Heart right ventricle (tissue), 16 donors: Measurements from ENCODE around the gene TXK. TPM values are rescaled to one million over a fixed set of nuclear protein-coding genes. Genes with fewer than 3 reads are reported as not detected.
"Not testable (repeated sequence)": the region's sequence is repeated elsewhere in the genome, so short reads cannot be mapped to it uniquely, and the experiment has no call there.

Experiments
- ATAC-seq, 8 donors: fragments of 200-7000 bp; cut with Tn5 transposase; one replicate each; pipeline ENCODE4 v1.9.1; 2020; ENCODE audit warnings: mild to moderate bottlenecking in 8 of 8, moderate library complexity in 8 of 8, moderate number of reproducible peaks in 1 of 8
- DNase-seq, 2 donors: peaks; one replicate each; pipeline ENCODE4 v3.0.0-alpha.2; 2020
- H3K27ac ChIP-seq, 10 donors: fragments of 200-600 bp; sonication (generic) in 2 of 10; one replicate each; pipeline versions ENCODE4 v1.5.0 to v1.8.0; 2020 to 2022; ENCODE audit warnings: mild to moderate bottlenecking in 3 of 10
- H3K27me3 ChIP-seq, 7 donors: fragments of 200-600 bp; one replicate each; pipeline ENCODE4 v1.8.0; 2021 to 2022; ENCODE audit warnings: mild to moderate bottlenecking in 2 of 7
- H3K36me3 ChIP-seq, 9 donors: fragments of 200-600 bp; sonication (generic) in 1 of 9; one replicate each; pipeline versions ENCODE4 v1.5.0 to v1.8.0; 2020 to 2022; ENCODE audit warnings: mild to moderate bottlenecking in 2 of 9
- H3K4me1 ChIP-seq, 9 donors: fragments of 200-600 bp; sonication (generic) in 1 of 9; one replicate each; pipeline versions ENCODE4 v1.5.0 to v1.8.0; 2020 to 2022; ENCODE audit warnings: mild to moderate bottlenecking in 4 of 9
- H3K4me3 ChIP-seq, 10 donors: fragments of 200-600 bp; sonication (generic) in 2 of 10; one replicate each; pipeline versions ENCODE4 v1.5.0 to v1.8.0; 2020 to 2022; ENCODE audit warnings: mild to moderate bottlenecking in 7 of 10, moderate library complexity in 2 of 10
- H3K9me3 ChIP-seq, 11 donors: fragments of 200-600 bp in 10 of 11; sonication (generic) in 2 of 11; one replicate each; pipeline versions ENCODE4 v1.5.0 to v1.8.0; 2013 to 2022; ENCODE audit warnings: mild to moderate bottlenecking in 2 of 11, control low read depth in 1 of 11, moderate library complexity in 1 of 11
- CTCF ChIP-seq, 9 donors: fragments of 200-600 bp; sonication (generic) in 2 of 9; IDR thresholded peaks; one replicate each; pipeline versions ENCODE4 v1.5.0 to v1.8.0; 2021 to 2022; ENCODE audit warnings: antibody characterized with exemption in 9 of 9, mild to moderate bottlenecking in 5 of 9, moderate library complexity in 1 of 9
- WGBS, 2 donors: extraction: QIAGEN DNeasy Blood & Tissue Kit; methylation state at CpG; one replicate each; pipeline ENCODE4 v1.1.7; 2013; ENCODE audit warnings: inconsistent platforms in 1 of 2; 5-methylcytosine and 5-hydroxymethylcytosine counted together
- intact Hi-C, 10 donors: fragments of 100-400 bp; cut with DNase I; formaldehyde crosslinking; loops; one replicate each; pipeline versions ENCODE4 v1.11.1 to v1.14.2; 2022
- polyA plus RNA-seq, 2 donors: library from polyadenylated mRNA; stranded (reverse); fragments of 200-250 nt; gene quantifications; one replicate each; pipeline ENCODE4 v1.2.3, GENCODE V29; 2013
- total RNA-seq, 10 donors: library from RNA; stranded (reverse); fragmentation: NEBNext Ultra II Directional in 3 of 10; extraction: Animal tissue kit (Norgen Biotek cat#: 25700) in 3 of 10; gene quantifications; one replicate each; pipeline versions ENCODE4 v1.2.1 to v1.2.4, GENCODE V29; 2021 to 2023
- donor health status: Arrhythmogenic right ventricular cardiomyopathy.
- donor health status: ischemic (EF 13 %, LVEDD 7.1; RV severe dilation, severe dysfunction).
- donor health status: healthy with polysubstance abuse.
- donor health status: DM: no; HTN: yes; CAD: no.
- donor health status: DM: no; HTN: no; CAD: no.
- donor health status: ischemic (EF 25% LVEDD 6.9; RV normal size, moderate dysfunction).
- donor health status: ischemic (EF 25% LVEDD 5.7; RV mildly dilated, moderate dysfunction).
- donor health status: healthy.
- donor health status: DM: yes; HTN: yes; CAD: no.
- donor health status: Ischemic cardiomyopathy.
- donor health status: ischemic (EF 35%, LVEDD 5.7; RV mildly dilated, moderate dysfunction).
- donor health status: nonischemic (EF 11% LVEDD 7.7; RV severe dilation, severe dysfunction).
- donor health status: DM: yes; HTN: yes; CAD: no.
- donor health status: PGD.
- donor health status: ischemic (EF 29% LVEDD 5.4; RV normal size, mild dysfunction).
- donor health status: nonischemic (EF 23%, LVEDD 6.1; RV moderate dilation, normal function).

TXK gene
- total and polyA plus RNA-seq, 12 donors, result 0.33 to 2.9 (median 0.85) TPM; not detected in 1

GRCh38 chr4:48167538-48168263 lies 33.7 kb upstream of the TXK start:
- DNase-seq (no peak), ATAC-seq (no peak)
- WGBS, 2 donors, result 40 to 52% methylated on average over 5 of the region's 5 CpGs
- peaks cover 0 to 27% (median 0%) of the 10 kb centered on the region in 9 donors for H3K36me3 ChIP-seq
- intact Hi-C loops, result no loop called here
- H3K27me3 ChIP-seq, result no peaks in the 10 kb centered on the region
- peaks cover 0 to 3% (median 0%) of the 10 kb centered on the region in 11 donors for H3K9me3 ChIP-seq
- TF ChIP-seq CTCF (IDR thresholded peaks at IDR 0.05), result no peak
- no peak overlapping the region for H3K27ac ChIP-seq
- no peak overlapping the region for H3K4me3 ChIP-seq
- peaks cover 0 to 8% (median 0%) of the 10 kb centered on the region in 9 donors for H3K4me1 ChIP-seq

- DNase-seq, H3K27ac ChIP-seq, H3K9me3 ChIP-seq, ATAC-seq, H3K4me3 ChIP-seq, H3K4me1 ChIP-seq, intact Hi-C loops, H3K27me3 ChIP-seq: not testable (repeated sequence)
- WGBS, 2 donors, result 93 to 95% methylated on average over 9 of the region's 9 CpGs
- H3K36me3 ChIP-seq, result peaks cover 0 to 27% (median 0%) of the 10 kb centered on the region in 9 donors
Observed at GRCh38 chr4:48164561-48164960, 30.5 kb upstream of the TXK start.

DNA sequence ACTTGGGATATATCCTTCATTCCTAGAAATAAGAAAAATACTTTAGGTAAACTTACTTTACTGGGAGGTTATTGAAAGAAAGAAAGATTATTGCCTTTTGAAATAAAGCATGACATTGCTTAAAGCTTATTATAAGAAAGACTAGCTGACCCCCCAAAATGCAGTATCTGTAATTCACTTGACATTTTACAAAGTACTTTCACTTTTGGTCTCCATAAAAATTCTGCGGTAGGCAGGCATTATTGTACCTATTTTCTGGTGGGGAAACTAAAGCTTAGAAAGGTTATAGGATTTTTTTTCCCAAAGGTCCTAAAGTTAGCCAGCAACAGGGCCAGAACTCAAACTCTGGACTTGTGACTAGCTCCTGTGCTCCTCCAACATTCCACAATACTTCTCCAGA lies 29.7 kb upstream of the TXK start:
- no peak for ATAC-seq
- H3K9me3 ChIP-seq, result peaks cover 0 to 2% (median 0%) of the 10 kb centered on the region in 11 donors
- intact Hi-C loops, result no loop called here
- peaks cover 0 to 27% (median 0%) of the 10 kb centered on the region in 9 donors for H3K36me3 ChIP-seq
- no peak for TF ChIP-seq CTCF (IDR thresholded peaks at IDR 0.05)
- 86 to 95% methylated on average over 1 of the region's 1 CpG for WGBS, 2 donors
- no peak for DNase-seq
- no peak overlapping the region for H3K27ac ChIP-seq
- H3K27me3 ChIP-seq, result no peaks in the 10 kb centered on the region
- H3K4me1 ChIP-seq, result no peaks in the 10 kb centered on the region
- no peak overlapping the region for H3K4me3 ChIP-seq

DNA sequence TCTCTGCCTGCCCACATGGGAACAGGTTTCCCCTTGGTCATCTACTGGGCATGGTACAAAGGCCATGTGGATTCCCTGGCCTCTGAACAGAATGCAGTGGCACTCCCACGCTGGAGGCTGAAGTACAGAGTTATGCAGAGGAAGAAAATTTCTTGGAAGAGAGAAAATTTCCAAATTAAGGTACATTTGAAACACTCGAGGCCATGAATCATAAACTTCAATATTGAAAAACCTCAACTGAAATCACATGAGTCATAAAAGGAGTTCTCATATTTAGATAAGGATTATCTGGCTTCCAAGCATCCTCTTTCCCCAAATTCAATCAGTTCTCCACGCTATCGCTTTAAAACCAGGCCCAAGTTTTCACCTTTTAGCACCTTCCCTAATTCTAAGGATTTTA lies 28.1 kb upstream of the TXK start:
- WGBS, 2 donors, result 74 to 85% methylated on average over 4 of the region's 4 CpGs
- H3K4me3 ChIP-seq, result no peak overlapping the region
- H3K9me3 ChIP-seq, result no peaks in the 10 kb centered on the region
- H3K27me3 ChIP-seq, result no peaks in the 10 kb centered on the region
- H3K27ac ChIP-seq, result no peak overlapping the region
- TF ChIP-seq CTCF (IDR thresholded peaks at IDR 0.05), result no peak
- peaks cover 0 to 17% (median 0%) of the 10 kb centered on the region in 9 donors for H3K36me3 ChIP-seq
- no peaks in the 10 kb centered on the region for H3K4me1 ChIP-seq
- DNase-seq (no peak), ATAC-seq (no peak)
- intact Hi-C loops, result no loop called here

DNA sequence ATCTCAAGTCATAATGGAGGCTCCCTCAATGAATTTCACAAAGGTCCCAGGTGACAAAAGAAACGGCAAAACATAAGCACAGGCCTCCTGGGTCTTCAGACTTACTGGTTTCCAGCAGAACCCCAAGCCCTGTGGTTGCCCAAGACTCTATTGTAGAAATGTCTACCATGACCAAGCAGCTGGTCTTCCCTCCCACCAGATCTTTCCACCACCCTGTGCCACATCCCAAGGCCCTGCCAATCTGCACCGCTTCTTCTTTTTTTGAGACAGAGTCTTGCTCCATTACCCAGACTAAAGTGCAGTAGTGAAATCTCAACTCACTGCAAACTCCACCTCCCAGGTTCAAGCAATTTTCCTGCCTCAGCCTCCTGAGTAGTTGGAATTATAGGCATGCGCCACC lies 23.2 kb upstream of the TXK start:
- TF ChIP-seq CTCF (IDR thresholded peaks at IDR 0.05), result no peak

More for the DNA sequence above, 23.2 kb upstream of the TXK start:
- 78 to 82% methylated on average over 3 of the region's 3 CpGs for WGBS, 2 donors
- ATAC-seq, result no peak
- Histone ChIP-seq H3K4me1 (no peaks in the 10 kb centered on the region), H3K9me3 (peaks cover 0 to 35% (median 10%) of the 10 kb centered on the region in 11 donors), H3K36me3 (peaks cover 0 to 32% (median 0%) of the 10 kb centered on the region in 9 donors), H3K4me3 (no peak overlapping the region), H3K27me3 (no peaks in the 10 kb centered on the region), H3K27ac (no peak overlapping the region)
- no peak for DNase-seq
- intact Hi-C loops, result no loop called here
